ENCODE results near the gene TEN1.

The TEN1 gene

DNA sequence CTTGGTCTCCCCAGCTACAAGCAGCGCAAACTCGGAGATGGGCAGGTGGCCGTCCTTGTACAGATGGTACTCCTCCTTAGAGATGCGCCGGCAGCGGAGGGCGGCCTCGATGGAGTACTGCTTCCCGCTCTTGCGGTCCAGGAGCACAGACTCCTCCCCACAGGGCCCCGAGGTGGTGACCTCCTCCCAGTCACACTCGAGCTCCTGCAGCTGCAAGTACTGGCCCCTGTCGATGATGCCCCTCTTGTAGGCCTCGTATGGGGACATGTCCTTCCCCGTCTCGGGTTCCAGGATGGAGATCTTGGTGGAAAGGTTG lies 28.8 kb downstream of the TEN1 start:
- DNase-seq: no peak

DNA sequence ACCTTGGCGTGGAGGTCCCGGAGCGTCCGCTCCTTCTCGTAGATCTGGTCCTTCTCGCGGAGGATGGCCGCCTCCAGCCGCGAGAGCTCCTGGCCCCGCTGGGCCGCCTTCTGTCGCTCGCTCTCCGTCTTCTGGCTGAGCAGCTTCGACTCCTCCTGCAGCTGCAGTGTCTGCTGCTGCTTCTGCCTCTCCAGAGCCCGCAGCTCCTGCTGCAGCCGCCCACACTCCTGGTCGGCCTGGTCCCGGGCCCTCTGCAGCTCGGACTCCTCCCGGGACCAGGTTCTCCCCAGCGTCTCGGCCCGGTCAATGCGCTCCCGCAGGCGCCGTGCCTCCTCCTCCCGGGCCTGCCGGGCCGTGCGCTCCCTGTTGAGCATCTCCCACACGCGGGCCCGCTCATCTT lies 29.2 kb downstream of the TEN1 start:
- no peak for DNase-seq

DNA sequence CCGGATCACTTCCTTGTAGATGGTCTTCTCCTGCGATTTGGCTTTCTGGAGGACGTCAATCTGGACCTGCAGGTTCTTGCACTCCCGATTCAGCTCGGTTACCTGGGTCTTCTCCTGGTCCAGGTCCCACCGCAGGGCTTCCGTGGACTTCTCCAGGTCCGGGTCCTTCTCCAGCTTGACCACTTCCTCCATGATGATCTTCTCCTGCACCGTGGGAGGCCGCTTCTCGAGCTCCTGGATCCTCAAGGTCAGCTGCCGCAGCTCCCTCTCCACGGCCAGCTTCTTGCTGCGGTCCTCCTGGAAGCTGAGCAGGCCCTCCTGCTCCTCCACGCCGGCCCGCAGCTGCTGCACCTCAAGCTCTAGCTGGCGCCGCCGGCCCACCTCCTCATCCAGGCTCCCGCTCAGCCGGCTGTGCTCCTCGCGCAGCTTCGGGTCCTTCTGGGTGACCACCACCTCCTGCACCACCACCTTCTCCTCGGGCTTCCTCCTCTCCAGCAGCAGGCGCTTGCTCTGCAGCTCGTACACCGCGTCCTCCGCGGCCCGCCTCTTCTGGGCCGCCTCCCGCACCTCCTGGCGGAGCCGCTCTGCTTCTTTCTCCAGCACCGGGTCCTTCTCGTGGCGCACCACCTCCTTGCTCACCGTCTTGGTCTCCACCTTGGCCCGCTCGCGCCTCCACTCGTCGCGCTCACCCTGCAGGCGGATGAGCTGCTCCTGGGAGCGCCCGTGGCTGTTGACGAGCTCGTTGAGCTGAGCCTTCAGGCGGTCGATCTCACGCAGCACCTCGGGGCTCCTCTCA lies 29.8 kb downstream of the TEN1 start:
- no peak for DNase-seq

DNA sequence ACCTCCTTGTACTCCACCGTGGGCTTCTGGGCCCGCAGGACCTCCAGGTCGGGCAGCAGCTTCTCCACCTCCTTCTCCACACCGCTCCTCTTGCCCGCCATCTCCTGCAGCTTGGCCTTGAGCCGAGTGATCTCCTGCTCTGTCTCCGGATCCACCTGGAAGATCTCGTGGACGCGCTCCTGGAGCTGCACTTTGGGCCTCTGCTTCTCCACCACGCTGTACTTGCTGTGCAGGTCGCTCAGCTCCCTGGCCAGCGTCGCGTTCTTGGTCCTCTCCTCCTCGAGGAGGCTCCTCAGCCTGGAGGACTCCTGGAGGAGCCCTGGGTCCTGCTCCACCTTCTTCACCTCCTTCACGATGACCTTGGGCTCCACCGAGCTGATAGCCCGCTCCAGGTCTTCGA lies 30.4 kb downstream of the TEN1 start:
- no peak for DNase-seq

DNA sequence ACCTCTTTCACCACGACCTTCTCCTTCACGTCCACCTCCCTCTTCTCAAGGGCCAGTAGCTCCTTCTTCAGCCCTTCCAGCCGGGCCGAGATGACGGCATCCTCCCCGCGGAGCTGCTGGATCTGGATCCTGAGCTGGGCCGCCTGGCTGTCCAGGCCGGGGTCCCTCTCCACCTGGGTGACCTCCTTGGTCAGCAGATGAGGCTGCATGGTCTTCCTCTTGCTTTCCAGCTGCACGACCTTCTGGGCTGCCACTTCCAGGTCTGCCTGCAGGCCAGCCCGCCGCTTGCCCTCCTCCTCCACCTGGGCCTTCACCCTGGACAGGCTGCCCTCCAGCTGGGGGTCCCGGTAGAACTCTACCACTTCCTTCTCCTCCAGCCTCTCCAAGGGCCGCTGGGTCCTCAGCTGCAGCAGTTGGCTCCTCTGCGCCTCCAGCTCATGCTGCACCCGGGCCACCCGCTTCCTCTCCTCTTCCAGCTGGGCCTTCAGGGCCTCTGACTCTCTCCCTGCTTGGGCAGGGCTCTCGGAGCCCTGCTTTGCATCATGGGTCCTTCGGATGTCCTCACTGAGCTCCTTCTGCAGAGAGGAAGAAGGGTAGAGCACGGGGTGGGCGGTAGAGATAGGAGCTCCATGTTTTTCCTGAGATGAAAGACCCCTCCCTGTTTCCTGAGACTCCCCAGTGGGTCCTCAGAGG lies 31.1 kb downstream of the TEN1 start:
- DNase-seq: no peak

DNA sequence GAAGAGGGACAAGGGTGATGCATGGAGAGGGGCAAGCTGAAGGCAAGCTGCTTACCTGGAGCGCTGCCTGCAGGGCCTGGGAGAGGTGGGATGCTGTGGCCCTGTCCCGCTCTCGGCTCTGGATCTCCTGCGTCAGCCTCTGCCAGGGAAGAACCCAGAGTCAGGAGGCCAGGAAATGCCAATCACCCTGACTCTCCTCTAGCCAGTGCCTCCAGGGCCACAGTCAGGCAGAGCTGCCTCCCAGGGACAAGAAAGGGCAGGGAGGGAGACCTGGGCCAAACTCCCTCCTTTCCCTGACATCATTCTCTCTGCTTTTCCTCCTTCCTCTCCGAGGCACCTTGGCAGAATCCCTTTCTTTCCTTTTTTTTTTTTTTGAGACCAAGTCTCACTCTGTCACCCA lies 32.9 kb downstream of the TEN1 start:
- no peak for DNase-seq

DNA sequence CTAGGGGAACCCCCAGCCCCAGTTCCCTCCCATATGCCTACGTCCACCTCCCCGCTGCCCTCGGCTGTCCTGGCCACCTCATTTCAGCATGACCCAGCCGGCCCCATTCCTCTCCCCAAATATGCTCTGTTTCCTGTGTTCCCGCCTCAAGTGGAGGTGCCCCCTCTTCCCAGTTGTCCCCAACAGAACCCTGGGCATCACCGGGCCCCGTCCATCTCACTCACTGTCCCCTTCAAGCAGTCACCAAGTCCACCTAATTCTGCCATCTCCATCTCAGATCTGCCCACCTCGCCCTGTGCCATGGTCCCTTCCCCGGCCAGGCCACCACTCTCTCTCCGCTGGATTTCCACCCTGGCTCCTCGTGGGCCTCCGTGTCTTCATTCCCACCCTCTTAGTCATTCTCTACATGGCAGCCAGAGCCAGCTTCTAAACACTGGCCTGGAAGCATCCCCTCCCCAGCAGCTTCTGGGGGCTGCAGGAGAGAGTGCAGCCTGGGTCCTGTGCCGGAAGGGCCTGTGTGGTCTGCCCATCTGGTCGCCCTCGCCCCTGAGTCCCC lies 34.4 kb downstream of the TEN1 start:
- no peak for DNase-seq

DNA sequence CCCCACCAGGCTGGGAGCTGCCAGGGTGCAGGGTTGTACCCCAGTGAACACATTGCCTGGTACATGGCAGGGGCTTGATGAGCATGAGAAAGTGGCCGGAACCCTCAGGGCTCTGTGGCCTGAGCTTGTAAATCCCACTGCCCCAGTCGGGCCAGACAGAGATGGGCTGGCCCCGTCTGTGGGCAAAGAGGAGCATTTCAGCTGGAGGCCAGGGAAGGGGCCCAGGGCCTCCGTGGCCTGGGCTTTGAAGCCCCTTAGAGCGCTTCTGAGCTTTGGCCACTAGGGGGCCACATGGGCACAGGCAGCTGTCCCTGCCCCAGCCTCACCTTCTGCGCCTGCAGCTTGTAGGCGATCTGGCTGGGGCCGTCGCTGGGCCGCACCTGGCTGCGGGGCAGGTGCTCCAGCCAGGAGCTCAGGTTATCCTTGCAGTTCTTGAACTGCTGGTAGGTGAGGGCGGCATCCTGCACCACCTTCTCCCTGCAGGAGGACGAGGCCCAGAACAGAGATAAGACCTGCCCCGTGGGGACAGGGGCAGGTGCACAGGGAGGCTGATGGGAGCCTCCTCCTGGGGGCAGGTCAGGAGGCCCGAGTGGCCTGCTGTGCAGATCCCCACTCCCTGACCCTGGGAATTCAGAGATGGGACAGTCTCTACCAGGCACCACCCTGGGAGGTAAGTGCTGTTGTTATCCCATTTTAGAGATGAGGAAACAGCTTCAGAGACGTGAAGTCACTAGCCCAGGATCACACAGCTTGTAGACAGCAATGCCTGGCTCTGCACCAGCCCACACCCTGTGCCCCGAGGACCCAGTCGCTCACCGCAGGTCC lies 35.3 kb downstream of the TEN1 start:
- DNase-seq: peak; percentile 60

DNA sequence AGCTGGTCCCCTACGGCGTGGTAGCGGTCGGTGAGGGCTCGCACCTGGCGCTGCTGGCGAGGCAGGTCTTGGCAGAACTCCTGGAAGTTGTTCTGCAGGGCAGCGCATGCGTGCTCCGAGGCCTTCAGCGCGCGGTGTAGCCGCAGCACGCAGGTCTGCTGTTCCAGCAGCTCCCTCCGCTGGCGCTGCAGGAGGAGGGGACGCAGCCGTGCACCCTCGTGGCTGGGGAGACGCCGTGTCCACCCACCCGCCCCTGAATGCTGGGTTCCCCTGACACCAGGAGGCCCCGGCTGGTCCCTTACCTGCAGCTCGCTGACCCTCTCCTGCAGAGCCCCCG lies 35.9 kb downstream of the TEN1 start:
- DNase-seq: no peak

DNA sequence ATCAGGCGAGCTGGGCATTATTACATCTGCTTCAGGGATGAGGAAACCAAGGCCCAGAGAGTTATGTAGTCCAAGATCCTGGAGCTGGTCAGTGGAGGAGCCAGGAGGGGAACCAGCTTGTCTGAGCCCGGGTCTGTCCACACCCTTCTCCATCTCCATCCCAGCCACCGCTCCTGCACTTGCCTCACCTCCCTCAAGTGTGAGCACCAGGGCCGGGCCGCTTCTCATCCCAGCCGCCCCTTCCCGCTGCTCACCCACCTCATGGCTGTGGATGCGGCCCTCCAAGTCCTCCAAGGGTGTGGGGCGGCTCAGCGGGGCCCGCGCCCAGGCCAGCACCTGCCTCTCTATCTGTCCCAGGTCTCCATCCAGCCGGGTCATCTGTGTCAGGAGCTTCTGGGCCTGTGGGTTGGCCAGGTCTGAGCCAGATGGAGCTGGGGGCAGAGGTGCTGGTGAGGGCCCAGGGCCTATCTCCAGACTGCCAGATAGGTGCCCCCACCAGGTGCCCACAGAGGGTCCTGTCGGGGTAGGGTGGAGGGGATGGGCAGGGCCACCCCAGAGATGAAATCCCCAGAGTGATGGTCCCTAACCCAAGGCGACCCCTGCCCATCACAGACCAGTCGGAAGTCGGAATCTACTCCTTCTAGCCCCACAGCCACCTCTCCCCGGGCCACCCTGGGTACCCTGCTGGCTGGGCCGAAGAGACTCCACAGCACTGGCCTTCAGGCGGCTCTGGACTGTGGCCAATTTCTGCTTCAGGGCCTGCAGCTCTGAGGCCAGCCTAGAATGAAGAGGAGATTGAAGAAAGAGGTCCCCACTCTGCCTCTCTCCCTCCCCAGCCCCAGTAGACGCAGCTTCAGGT lies 38.7 kb downstream of the TEN1 start:
- no peak for DNase-seq

DNA sequence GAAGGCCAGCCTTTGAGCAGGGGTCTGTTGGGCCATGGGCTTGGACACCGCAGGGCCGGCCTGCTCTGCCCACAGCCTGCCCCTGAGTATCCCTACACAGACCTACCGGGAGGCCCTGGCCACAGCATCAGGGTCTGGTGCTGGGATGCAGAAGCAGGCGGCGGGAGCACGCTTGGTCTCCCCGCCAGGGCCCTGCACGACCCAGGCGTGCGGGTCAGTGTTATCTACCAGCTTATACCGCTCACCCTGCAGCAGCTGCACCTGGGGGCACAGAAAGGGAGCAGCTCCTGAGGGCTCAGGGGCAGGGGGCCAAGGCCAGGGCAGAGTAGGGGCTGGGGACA lies 39.3 kb downstream of the TEN1 start:
- DNase-seq: no peak

DNA sequence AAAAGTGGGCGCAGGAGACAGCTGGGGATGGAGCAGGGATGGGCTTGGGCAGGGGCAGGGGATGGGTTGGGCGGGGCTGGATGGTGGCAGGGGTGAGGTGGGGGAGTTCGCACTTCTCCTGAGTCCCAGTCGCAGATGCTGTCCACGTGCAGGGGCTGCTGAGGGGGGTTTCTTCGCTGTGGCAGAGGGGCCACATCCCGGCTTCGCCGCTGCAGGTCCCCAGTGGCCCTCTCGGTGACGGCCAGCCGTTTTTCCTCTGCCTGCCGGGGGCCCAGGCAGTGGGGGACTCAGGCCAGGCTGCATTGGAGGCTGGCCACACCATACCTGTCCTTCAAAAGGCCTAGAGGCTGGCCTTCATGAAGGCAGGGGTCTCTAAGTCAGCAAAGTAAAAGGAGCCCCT lies 39.8 kb downstream of the TEN1 start:
- no peak for DNase-seq

DNA sequence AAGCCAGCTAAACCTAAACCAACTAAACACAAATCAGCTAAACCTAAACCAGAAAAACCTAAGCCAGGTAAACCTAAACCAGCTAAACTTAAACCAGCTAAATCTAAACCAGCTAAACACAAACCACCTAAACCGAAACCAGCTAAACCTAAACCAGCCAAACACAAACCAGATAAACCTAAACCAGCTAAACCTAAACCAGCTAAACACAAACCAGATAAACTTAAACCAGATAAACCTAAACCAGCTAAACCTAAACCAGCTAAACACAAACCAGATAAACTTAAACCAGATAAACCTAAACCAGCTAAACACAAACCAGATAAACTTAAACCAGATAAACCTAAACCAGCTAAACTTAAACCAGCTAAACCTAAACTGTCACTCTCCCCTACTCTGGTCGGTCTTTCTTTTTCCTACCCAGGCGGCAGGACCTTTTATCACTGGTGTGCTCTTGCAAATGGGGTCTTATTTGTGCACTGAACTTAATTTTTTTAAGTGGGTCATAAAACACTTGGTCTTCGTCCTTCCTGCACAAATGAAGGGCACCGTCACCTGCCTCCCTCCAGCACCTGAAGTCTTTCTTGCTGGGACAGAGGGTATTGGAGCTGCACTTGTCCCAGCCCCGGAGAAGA lies 40.9 kb downstream of the TEN1 start:
- DNase-seq: no peak

DNA sequence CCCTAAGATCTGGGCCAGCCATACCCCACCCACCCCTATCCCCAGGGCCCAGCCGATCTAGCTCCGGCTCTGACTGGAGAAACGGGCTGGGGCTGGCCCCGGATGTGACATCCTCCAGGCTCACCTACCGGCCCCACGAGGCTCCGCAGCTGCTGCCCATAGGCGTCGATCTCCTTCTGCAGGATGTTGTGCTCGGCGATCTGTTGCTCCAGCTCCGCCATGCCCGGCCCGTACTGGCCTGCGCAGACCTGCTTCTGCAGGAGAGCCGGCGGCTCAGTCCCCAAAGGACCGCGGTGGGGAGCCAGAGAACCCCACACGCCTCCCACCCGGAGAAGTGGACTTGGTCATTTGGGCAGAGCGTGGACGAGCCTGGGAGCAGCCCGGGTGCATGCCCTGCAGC lies 43.2 kb downstream of the TEN1 start:
- DNase-seq: no peak

DNA sequence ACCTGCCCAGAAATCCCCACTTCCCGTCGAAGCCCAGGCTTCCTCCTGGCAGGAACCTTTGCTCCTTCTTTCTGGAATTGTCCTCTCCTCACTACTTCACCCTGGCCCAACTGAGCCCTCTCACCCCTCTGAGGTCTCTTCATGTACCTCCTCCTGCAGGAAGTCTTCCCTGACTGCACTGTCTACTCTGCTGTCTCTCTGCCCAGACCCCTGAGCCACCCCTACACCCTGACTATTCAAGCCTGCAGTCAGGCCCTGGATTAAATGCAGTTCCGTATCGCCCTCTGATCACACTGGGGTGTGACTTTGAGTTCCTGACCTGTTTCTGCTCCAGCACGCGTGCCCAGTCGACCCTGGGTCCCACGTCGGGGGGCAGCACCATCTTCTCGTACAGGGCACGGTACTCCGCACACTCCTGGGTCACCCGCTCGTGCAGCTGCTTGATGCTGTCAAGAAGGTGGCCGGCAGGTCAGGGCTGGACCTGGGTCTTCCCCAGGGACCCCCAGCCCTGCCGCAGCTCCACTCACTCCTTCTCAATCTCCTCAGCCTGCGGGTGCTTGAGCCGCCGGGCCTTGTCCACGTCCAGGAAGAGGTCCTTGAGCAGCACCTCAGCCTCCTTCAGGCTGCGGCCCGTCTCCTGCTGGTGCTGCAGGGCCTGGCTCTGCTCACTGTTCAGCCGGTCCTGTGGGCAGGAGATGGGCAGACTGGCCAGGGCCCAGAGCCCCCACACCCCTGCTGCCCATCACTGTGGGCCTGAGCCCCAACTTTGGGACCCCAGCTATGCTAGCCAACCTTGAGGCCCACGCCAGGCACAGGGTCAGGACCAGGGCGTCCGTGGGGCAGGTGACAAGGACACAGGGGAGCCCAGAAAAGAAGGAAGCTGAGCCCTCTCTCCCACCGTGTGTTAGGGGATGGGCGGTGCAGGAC lies 44.2 kb downstream of the TEN1 start:
- DNase-seq: no peak

DNA sequence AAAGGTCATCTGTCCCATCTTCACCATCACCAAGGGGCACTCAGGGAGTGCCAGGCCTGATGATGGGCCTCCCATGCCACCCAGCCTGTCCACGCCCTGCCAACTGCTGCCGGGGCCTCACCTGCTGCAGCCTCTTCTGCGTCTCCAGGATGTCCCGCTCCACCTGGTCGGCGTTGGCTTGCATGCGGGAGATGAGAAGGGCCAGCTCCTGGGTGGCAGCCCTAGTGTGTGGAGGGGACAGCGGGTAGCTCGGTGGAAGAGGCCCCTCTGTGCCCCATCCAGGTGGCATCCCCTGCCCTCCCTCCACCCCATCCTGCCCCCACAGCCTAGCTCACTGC lies 44.8 kb downstream of the TEN1 start:
- no peak for DNase-seq

DNA sequence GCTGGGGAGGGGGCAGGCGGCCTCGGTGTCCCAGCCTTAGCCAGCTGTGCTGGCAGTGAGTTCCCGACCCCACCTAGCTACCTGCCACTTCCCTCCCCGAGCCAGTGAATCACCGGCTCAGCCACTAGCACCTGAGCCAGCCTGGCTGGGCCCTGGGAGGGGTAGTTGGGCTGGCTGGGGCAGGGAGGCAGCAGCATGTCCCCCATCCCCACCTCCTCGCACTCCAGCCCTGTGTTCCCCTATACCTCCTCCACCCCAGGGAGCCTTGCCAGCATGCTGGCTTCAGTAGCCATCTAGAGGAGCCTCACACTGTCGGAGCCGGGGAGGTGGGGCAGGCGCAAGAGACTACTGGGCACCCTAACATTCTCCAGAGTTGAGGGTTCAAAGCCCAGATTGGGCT lies 45.3 kb downstream of the TEN1 start:
- DNase-seq: no peak

DNA sequence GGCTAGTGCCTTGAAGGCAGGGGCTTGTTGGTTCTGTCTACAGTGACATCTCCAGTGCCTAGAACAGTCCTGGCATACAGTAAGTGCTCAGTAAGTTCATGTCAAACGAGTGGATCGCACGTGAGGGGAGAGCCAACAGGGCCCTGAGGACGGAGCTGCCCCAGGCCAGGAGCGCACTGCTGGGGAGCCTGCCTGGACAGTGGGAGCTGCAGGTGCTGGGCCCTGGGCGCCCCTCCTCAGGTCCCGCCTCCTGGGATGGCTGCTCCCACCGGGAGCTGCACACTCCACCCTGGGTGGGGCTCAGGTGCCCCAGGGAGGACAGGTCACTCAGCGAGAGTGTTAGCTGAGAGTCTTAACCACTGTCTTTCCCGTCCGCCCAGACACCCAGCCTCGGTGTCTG lies 46.3 kb downstream of the TEN1 start:
- DNase-seq: no peak

DNA sequence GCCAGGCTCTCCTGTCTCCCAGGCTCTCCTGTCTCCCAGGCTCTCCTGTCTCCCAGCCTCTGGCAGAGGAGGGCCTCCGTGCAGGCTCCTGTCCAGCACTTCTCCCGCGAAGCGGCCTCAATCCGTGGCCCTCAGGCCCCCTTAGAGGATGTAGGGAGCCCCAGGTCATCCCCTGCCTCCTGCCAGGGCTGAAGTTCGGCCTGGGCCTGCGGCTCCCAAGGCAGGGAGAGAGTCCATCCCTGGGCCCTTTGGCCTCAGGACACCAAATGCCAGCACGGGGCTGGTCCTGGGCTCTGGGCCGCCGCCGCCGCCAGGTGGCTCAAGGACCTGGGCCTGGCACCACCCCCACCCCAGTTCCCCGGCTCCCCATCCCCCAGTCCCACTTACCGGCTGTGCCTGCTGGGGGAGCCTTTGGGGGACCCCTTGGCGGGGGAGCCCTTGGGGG lies 47.7 kb downstream of the TEN1 start:
- no peak for DNase-seq

DNA sequence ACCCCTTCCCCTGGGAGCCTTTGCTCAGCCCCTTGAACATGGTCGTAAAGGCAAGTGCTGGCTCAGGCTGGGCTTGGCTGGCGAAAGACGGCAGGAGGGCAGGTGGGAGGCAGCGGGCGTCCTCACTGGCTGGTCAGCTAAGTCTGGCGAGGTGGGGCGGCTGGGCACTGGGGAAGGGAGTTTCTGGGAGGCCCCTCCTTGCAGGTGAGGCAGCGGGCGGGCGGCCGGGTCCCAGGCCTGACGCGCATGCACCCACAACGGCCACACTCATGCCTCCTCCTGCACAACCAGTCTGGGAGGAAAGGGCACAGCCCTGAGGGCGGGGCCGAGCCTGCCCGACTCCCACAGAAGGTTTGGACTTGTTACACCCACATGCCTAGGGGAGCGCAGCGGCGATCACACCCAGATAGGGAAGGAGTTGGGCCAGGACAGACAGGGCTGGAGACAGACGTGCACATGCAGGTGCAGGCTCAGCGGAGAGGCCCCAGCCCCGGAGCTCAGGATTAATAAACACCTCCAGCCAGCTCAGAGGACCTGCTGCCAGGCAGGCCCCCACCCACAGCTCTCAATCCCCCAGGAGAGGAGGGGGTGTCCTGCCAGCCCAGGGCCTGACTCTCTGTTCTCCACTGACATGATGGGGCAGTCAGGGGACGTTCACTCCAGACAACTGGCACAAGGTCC lies 48.3 kb downstream of the TEN1 start, which contains the start of gene EVPL:
Gene EVPL (minus strand): TSS at position 148 of the 681 bp plus-strand sequence. CDS start 108 bp downstream, at position 40.
- DNase-seq: no peak
